Measurements from ENCODE around the gene NKPD1.

NKPD1 gene

DNA sequence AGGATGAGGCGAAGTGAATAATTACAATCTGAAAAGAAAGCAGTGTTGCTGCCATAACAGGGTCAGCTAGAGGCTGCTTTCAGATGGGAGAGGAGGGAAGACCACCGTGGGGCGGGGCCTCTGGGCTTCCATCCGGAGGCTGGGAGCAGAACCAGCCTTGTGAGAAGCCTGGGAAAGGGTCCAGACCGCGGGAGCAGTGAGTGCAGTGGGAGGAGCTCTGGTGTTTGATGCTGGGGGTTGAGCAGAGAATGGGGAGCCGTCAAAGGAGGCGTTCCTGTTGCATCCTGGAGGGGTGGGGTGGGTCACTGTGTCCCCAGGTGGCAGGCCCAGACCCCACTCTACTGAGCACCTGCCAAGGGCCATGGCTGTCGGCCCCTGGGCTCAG lies 18.1 kb downstream of the NKPD1 start:
- no peaks in the 10 kb centered on the region for H3K27me3 ChIP-seq (ENCODE audit: control insufficient read depth, insufficient read depth, low read length)
- no peak overlapping the region for H3K9ac ChIP-seq (ENCODE audit: low read length)
- peaks cover 42% of the 10 kb centered on the region for H3K36me3 ChIP-seq (ENCODE audit: control insufficient read depth, insufficient read depth, low read length)
- H3K27ac ChIP-seq (ENCODE audit: low read depth, low read length) = no peak overlapping the region
- no peak overlapping the region for H3K4me3 ChIP-seq (ENCODE audit: low read depth, low read length)
- H3K4me1 ChIP-seq (ENCODE audit: control insufficient read depth, insufficient read depth, low read length) = peaks cover 8% of the 10 kb centered on the region
- no peaks in the 10 kb centered on the region for H3K9me3 ChIP-seq (ENCODE audit: control insufficient read depth, insufficient read depth, low read depth, low read length)

DNA sequence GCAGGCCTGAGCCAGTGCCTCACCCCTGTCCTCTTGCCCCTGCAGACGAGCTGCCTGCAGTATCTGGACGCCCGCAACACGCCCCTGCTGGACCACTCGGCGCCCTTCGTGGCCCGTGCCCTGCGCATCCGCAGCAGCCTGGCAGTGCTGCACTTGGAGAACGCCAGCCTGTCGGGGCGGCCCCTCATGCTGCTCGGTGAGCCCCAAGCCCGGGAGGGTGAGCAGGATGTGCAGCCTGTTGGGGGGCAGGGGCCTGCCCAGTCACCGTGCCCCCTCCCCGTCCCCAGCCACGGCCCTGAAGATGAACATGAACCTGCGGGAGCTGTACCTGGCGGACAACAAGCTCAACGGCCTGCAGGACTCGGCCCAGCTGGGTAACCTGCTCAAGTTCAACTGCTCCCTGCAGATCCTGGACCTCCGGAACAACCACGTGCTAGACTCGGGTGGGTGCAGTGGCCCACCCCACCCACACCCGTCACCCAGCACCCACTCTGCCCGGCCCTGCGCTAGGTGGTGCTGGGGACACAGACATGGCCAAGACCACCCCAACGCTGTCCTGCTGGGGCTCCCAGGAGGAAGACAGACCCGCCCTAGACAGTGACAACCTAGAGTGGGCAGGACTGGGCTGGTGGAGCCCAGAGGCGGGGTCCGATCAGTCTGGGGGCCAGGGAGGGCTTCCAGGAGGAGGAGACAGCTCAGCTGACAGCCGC lies 18.6 kb downstream of the NKPD1 start:
- Histone ChIP-seq H3K36me3 (ENCODE audit: control insufficient read depth, insufficient read depth, low read length) (peaks cover 42% of the 10 kb centered on the region), H3K9me3 (ENCODE audit: control insufficient read depth, insufficient read depth, low read depth, low read length) (no peaks in the 10 kb centered on the region), H3K9ac (ENCODE audit: low read length) (no peak overlapping the region), H3K27me3 (ENCODE audit: control insufficient read depth, insufficient read depth, low read length) (no peaks in the 10 kb centered on the region), H3K27ac (ENCODE audit: low read depth, low read length) (no peak overlapping the region), H3K4me1 (ENCODE audit: control insufficient read depth, insufficient read depth, low read length) (peaks cover 9% of the 10 kb centered on the region), H3K4me3 (ENCODE audit: low read depth, low read length) (no peak overlapping the region)

GRCh38 chr19:45141203-45141900 lies 19.4 kb downstream of the NKPD1 start:
- Histone ChIP-seq H3K4me3 (ENCODE audit: low read depth, low read length) (no peak overlapping the region), H3K36me3 (ENCODE audit: control insufficient read depth, insufficient read depth, low read length) (peaks cover 40% of the 10 kb centered on the region), H3K27me3 (ENCODE audit: control insufficient read depth, insufficient read depth, low read length) (no peaks in the 10 kb centered on the region), H3K4me1 (ENCODE audit: control insufficient read depth, insufficient read depth, low read length) (peaks cover 15% of the 10 kb centered on the region), H3K9ac (ENCODE audit: low read length) (no peak overlapping the region), H3K9me3 (ENCODE audit: control insufficient read depth, insufficient read depth, low read depth, low read length) (no peaks in the 10 kb centered on the region), H3K27ac (ENCODE audit: low read depth, low read length) (no peak overlapping the region)

DNA sequence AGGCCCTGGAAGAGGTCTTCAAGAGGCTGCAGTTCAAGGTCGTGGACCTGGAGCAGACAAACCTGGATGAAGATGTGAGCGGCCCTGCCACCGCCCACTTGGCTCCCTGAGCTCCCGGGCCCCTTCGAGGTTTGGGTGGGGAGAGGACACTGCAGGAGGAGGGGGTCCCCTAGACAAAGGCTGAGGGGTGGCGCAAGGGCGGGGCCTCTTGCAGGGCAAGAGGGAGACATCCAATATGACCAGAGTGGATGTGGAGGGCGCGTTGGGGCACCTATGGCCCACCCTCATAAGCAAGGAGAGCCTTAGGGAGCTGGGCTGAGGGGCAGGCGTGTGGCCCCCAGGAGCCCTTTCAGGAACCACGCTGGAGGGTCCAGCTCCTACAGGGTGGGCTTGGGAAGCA lies 20.2 kb downstream of the NKPD1 start:
- Histone ChIP-seq H3K36me3 (ENCODE audit: control insufficient read depth, insufficient read depth, low read length) (peaks cover 35% of the 10 kb centered on the region), H3K4me1 (ENCODE audit: control insufficient read depth, insufficient read depth, low read length) (peaks cover 21% of the 10 kb centered on the region), H3K27me3 (ENCODE audit: control insufficient read depth, insufficient read depth, low read length) (no peaks in the 10 kb centered on the region), H3K4me3 (ENCODE audit: low read depth, low read length) (no peak overlapping the region), H3K27ac (ENCODE audit: low read depth, low read length) (no peak overlapping the region), H3K9me3 (ENCODE audit: control insufficient read depth, insufficient read depth, low read depth, low read length) (no peaks in the 10 kb centered on the region), H3K9ac (ENCODE audit: low read length) (no peak overlapping the region)

DNA sequence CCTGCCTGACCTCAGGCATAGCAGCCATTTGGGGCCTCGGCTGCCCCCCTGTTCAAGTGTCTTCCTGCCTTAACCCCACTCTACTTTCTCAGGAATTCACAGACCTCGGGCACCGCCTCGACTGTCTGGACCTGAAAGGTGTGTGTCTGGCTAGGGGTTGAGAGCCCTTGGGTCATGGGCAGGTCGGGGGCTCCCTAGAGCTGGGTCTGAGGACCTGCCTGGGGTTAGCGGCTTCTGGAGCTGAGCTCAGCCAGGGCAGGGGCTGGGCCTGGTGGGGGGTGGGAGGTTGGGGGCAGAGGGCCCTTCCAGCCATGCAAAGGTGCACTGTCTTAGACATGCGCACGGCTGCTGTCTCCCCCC lies 20.7 kb downstream of the NKPD1 start:
- no peaks in the 10 kb centered on the region for H3K27me3 ChIP-seq (ENCODE audit: control insufficient read depth, insufficient read depth, low read length)
- peaks cover 21% of the 10 kb centered on the region for H3K4me1 ChIP-seq (ENCODE audit: control insufficient read depth, insufficient read depth, low read length)
- no peak overlapping the region for H3K4me3 ChIP-seq (ENCODE audit: low read depth, low read length)
- no peak overlapping the region for H3K9ac ChIP-seq (ENCODE audit: low read length)
- H3K36me3 ChIP-seq (ENCODE audit: control insufficient read depth, insufficient read depth, low read length) = peaks cover 31% of the 10 kb centered on the region
- H3K27ac ChIP-seq (ENCODE audit: low read depth, low read length) = no peak overlapping the region
- no peaks in the 10 kb centered on the region for H3K9me3 ChIP-seq (ENCODE audit: control insufficient read depth, insufficient read depth, low read depth, low read length)

GRCh38 chr19:45139286-45140143 lies 21.3 kb downstream of the NKPD1 start:
- H3K4me3 ChIP-seq (ENCODE audit: low read depth, low read length) = no peak overlapping the region
- H3K4me1 ChIP-seq (ENCODE audit: control insufficient read depth, insufficient read depth, low read length) = peaks cover 21% of the 10 kb centered on the region
- peak overlapping the region; percentile 25; the same call in 1 of the 2 replicates for H3K27ac ChIP-seq (ENCODE audit: low read depth, low read length)
- no peaks in the 10 kb centered on the region for H3K27me3 ChIP-seq (ENCODE audit: control insufficient read depth, insufficient read depth, low read length)
- peaks cover 27% of the 10 kb centered on the region for H3K36me3 ChIP-seq (ENCODE audit: control insufficient read depth, insufficient read depth, low read length)
- H3K9ac ChIP-seq (ENCODE audit: low read length) = no peak overlapping the region
- no peaks in the 10 kb centered on the region for H3K9me3 ChIP-seq (ENCODE audit: control insufficient read depth, insufficient read depth, low read depth, low read length)

- Histone ChIP-seq H3K4me1 (ENCODE audit: control insufficient read depth, insufficient read depth, low read length) (peaks cover 21% of the 10 kb centered on the region), H3K4me3 (ENCODE audit: low read depth, low read length) (no peak overlapping the region), H3K9me3 (ENCODE audit: control insufficient read depth, insufficient read depth, low read depth, low read length) (no peaks in the 10 kb centered on the region), H3K27me3 (ENCODE audit: control insufficient read depth, insufficient read depth, low read length) (no peaks in the 10 kb centered on the region), H3K9ac (ENCODE audit: low read length) (no peak overlapping the region), H3K27ac (ENCODE audit: low read depth, low read length) (no peak overlapping the region), H3K36me3 (ENCODE audit: control insufficient read depth, insufficient read depth, low read length) (peaks cover 24% of the 10 kb centered on the region)
These were observed 22.5 kb downstream of the NKPD1 start for GRCh38 chr19:45138303-45138751.

- Histone ChIP-seq H3K27me3 (ENCODE audit: control insufficient read depth, insufficient read depth, low read length) (no peaks in the 10 kb centered on the region), H3K4me1 (ENCODE audit: control insufficient read depth, insufficient read depth, low read length) (peaks cover 21% of the 10 kb centered on the region), H3K27ac (ENCODE audit: low read depth, low read length) (0 out of 2 replicates have a peak overlapping the region, but pooled peaks have one; percentile 37), H3K9ac (ENCODE audit: low read length) (no peak overlapping the region), H3K4me3 (ENCODE audit: low read depth, low read length) (no peak overlapping the region), H3K9me3 (ENCODE audit: control insufficient read depth, insufficient read depth, low read depth, low read length) (no peaks in the 10 kb centered on the region), H3K36me3 (ENCODE audit: control insufficient read depth, insufficient read depth, low read length) (peaks cover 14% of the 10 kb centered on the region)
These were observed 23.5 kb downstream of the NKPD1 start for GRCh38 chr19:45137179-45137761.

DNA sequence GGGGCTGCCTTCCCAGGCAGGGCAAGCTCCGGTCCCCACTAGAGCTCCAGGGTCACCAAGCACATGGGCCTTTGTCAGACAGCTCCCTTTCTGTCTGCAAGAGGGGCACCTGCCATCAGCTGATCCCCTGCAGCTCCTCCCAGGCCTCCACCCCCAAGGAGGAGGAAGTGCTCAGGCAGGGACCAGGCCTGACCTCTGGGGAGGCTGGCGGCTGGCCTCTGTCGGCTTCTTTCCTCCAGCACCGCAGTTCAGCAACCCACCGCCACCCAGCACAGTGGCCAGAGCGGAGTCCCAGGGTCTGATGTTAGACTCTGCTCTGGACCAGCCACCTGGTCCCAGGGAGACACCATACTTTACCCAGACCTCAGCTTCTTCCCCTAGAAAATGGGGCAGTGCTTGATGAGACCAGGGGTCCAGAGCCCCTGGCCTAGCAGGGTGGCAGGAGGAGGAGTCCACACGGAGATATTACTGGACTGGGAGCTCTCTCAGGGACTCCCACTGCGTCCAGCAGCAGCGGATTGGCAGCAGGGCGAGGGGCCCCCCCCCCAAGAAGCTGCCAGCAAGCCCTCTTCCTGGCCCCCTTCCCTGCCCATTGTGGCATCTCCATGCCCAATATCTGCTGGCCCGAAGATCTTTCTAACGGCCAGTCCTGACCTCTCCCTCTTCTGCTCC lies 24.1 kb downstream of the NKPD1 start:
- H3K9me3 ChIP-seq (ENCODE audit: control insufficient read depth, insufficient read depth, low read depth, low read length) = no peaks in the 10 kb centered on the region
- H3K27me3 ChIP-seq (ENCODE audit: control insufficient read depth, insufficient read depth, low read length) = no peaks in the 10 kb centered on the region
- no peak overlapping the region for H3K4me3 ChIP-seq (ENCODE audit: low read depth, low read length)
- peaks cover 21% of the 10 kb centered on the region for H3K4me1 ChIP-seq (ENCODE audit: control insufficient read depth, insufficient read depth, low read length)
- peaks cover 10% of the 10 kb centered on the region for H3K36me3 ChIP-seq (ENCODE audit: control insufficient read depth, insufficient read depth, low read length)
- 0 out of 2 replicates have a peak overlapping the region, but pooled peaks have one; percentile 37 for H3K27ac ChIP-seq (ENCODE audit: low read depth, low read length)
- H3K9ac ChIP-seq (ENCODE audit: low read length) = no peak overlapping the region

DNA sequence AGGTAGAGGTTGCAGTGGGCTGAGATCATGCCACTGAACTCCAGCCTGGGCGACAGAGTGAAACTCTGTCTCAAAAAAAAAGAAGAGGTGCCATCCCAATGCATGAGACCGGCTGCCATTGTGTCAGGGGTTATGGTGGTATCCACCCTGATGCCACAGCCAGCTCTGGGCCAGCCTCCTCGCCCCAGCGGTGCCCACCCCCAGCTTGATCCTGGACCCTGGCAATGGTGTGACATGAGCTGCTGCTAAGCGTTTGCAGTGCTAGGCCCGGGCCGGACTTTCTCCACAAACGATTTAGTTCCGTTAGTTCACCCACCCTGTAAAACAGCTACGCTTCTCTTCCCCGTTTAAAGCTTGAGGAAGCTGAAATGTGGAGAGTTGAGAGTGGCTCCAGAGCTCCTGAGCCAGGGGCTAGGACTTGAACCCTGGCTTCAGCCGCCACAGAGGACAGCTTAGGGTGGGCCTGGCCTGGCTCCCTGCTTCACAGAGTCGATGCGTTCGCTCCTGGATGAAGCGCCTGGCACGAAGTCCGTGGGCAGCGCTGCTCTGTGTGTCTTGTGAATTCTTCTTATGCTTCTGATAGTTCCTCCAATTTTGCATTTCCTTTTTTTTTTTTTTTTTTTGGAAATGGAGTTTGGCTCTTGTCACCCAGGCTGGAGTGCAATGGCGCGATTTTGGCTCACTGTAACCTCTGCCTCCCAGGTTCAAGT lies 25.5 kb downstream of the NKPD1 start:
- no peaks in the 10 kb centered on the region for H3K9me3 ChIP-seq (ENCODE audit: control insufficient read depth, insufficient read depth, low read depth, low read length)
- no peak overlapping the region for H3K9ac ChIP-seq (ENCODE audit: low read length)
- no peak overlapping the region for H3K4me3 ChIP-seq (ENCODE audit: low read depth, low read length)
- H3K36me3 ChIP-seq (ENCODE audit: control insufficient read depth, insufficient read depth, low read length) = 0 out of 2 replicates have a peak, but pooled peaks cover 3% of the 10 kb centered on the region
- no peaks in the 10 kb centered on the region for H3K27me3 ChIP-seq (ENCODE audit: control insufficient read depth, insufficient read depth, low read length)
- H3K27ac ChIP-seq (ENCODE audit: low read depth, low read length) = no peak overlapping the region
- peaks cover 27% of the 10 kb centered on the region for H3K4me1 ChIP-seq (ENCODE audit: control insufficient read depth, insufficient read depth, low read length)

All from HUES6 (cell line).